Measurements from ENCODE around the gene ACOXL. TPM values are rescaled to one million over a fixed set of nuclear protein-coding genes. Genes with fewer than 3 reads are reported as not detected.

Gene ACOXL
- total RNA-seq, 2 experiments from 2014 or later: 0.20 to 0.96 TPM

GRCh38 chr2:111049792-111050640 lies 317.6 kb downstream of the ACOXL start:
- no peak for DNase-seq
- no peak overlapping the region for H3K4me3 Mint-ChIP-seq

GRCh38 chr2:111050701-111051376 lies 318.5 kb downstream of the ACOXL start:
- ATAC-seq (peak; percentile 20), DNase-seq (no peak)
- Mint-ChIP-seq H3K27ac (peak overlapping the region; percentile 35), H3K4me1 (peaks cover 29% of the 10 kb centered on the region), H3K27me3 (peaks cover 67% of the 10 kb centered on the region), H3K4me3 (no peak overlapping the region), H3K9me3 (ENCODE audit: low read depth) (peaks cover 6% of the 10 kb centered on the region), H3K36me3 (peaks cover 1% of the 10 kb centered on the region)
- CTCF ChIA-PET: no interaction called here

More at GRCh38 chr2:111049792-111050640, 317.6 kb downstream of the ACOXL start:
- Mint-ChIP-seq H3K27me3 (peaks cover 66% of the 10 kb centered on the region), H3K27ac (peak overlapping the region; percentile 16), H3K9me3 (ENCODE audit: low read depth) (peaks cover 6% of the 10 kb centered on the region), H3K4me1 (peaks cover 26% of the 10 kb centered on the region), H3K36me3 (peaks cover 1% of the 10 kb centered on the region)
- ATAC-seq: peak; percentile 51
- CTCF ChIA-PET: no interaction called here

GRCh38 chr2:111052621-111053020 lies 320.2 kb downstream of the ACOXL start:
- ATAC-seq (no peak), DNase-seq (no peak)
- peaks cover 61% of the 10 kb centered on the region for H3K27me3 Mint-ChIP-seq
- H3K4me3 Mint-ChIP-seq: no peak overlapping the region
- H3K27ac Mint-ChIP-seq: no peak overlapping the region
- no peaks in the 10 kb centered on the region for H3K36me3 Mint-ChIP-seq
- CTCF ChIA-PET: no interaction called here
- H3K4me1 Mint-ChIP-seq: peaks cover 29% of the 10 kb centered on the region
- H3K9me3 Mint-ChIP-seq (ENCODE audit: low read depth): no peaks in the 10 kb centered on the region

- DNase-seq (no peak), ATAC-seq (no peak)
- Mint-ChIP-seq H3K27me3 (peaks cover 61% of the 10 kb centered on the region), H3K36me3 (no peaks in the 10 kb centered on the region), H3K9me3 (ENCODE audit: low read depth) (no peaks in the 10 kb centered on the region), H3K27ac (no peak overlapping the region), H3K4me3 (no peak overlapping the region), H3K4me1 (peaks cover 29% of the 10 kb centered on the region)
- CTCF ChIA-PET: no interaction called here
Observed at GRCh38 chr2:111053266-111053665, 320.9 kb downstream of the ACOXL start.

- DNase-seq (no peak), ATAC-seq (no peak)
- Mint-ChIP-seq H3K36me3 (no peaks in the 10 kb centered on the region), H3K27ac (no peak overlapping the region), H3K4me3 (no peak overlapping the region), H3K9me3 (ENCODE audit: low read depth) (no peaks in the 10 kb centered on the region), H3K27me3 (peaks cover 57% of the 10 kb centered on the region), H3K4me1 (peaks cover 29% of the 10 kb centered on the region)
- CTCF ChIA-PET: no interaction called here
Observed at GRCh38 chr2:111053825-111054515, 321.6 kb downstream of the ACOXL start.

GRCh38 chr2:111054791-111055691 lies 322.7 kb downstream of the ACOXL start:
- no peak for DNase-seq

GRCh38 chr2:111055735-111056134 lies 323.4 kb downstream of the ACOXL start:
- Mint-ChIP-seq H3K9me3 (ENCODE audit: low read depth) (peaks cover 1% of the 10 kb centered on the region), H3K4me3 (no peak overlapping the region), H3K27me3 (peaks cover 57% of the 10 kb centered on the region), H3K4me1 (peaks cover 16% of the 10 kb centered on the region), H3K36me3 (peaks cover 4% of the 10 kb centered on the region), H3K27ac (no peak overlapping the region)
- no peak for DNase-seq
- CTCF ChIA-PET: no interaction called here
- ATAC-seq: no peak

More at GRCh38 chr2:111054791-111055691, 322.7 kb downstream of the ACOXL start:
- no peak for ATAC-seq
- CTCF ChIA-PET: no interaction called here
- Mint-ChIP-seq H3K9me3 (ENCODE audit: low read depth) (no peaks in the 10 kb centered on the region), H3K4me1 (peaks cover 22% of the 10 kb centered on the region), H3K4me3 (no peak overlapping the region), H3K27me3 (peaks cover 57% of the 10 kb centered on the region), H3K36me3 (peaks cover 2% of the 10 kb centered on the region), H3K27ac (no peak overlapping the region)

GRCh38 chr2:111057045-111057444 lies 324.7 kb downstream of the ACOXL start:
- peaks cover 3% of the 10 kb centered on the region for H3K9me3 Mint-ChIP-seq (ENCODE audit: low read depth)
- peaks cover 60% of the 10 kb centered on the region for H3K27me3 Mint-ChIP-seq
- H3K4me3 Mint-ChIP-seq: no peak overlapping the region
- CTCF ChIA-PET: no interaction called here
- H3K4me1 Mint-ChIP-seq: peaks cover 7% of the 10 kb centered on the region
- DNase-seq: no peak
- no peak overlapping the region for H3K27ac Mint-ChIP-seq
- ATAC-seq: no peak
- peaks cover 6% of the 10 kb centered on the region for H3K36me3 Mint-ChIP-seq

- DNase-seq (no peak), ATAC-seq (no peak)
- Mint-ChIP-seq H3K4me3 (no peak overlapping the region), H3K27ac (no peak overlapping the region), H3K27me3 (peaks cover 64% of the 10 kb centered on the region), H3K4me1 (peaks cover 7% of the 10 kb centered on the region), H3K36me3 (peaks cover 6% of the 10 kb centered on the region), H3K9me3 (ENCODE audit: low read depth) (peaks cover 3% of the 10 kb centered on the region)
- CTCF ChIA-PET: no interaction called here
Observed at GRCh38 chr2:111057721-111058120, 325.3 kb downstream of the ACOXL start.

- Mint-ChIP-seq H3K36me3 (peaks cover 6% of the 10 kb centered on the region), H3K27me3 (peaks cover 63% of the 10 kb centered on the region), H3K4me3 (no peak overlapping the region), H3K4me1 (peaks cover 7% of the 10 kb centered on the region), H3K27ac (no peak overlapping the region), H3K9me3 (ENCODE audit: low read depth) (peaks cover 3% of the 10 kb centered on the region)
- no peak for DNase-seq
- ATAC-seq: no peak
- CTCF ChIA-PET: no interaction called here
Observed at GRCh38 chr2:111058264-111058663, 325.9 kb downstream of the ACOXL start.

GRCh38 chr2:111061191-111061590 lies 328.8 kb downstream of the ACOXL start:
- Mint-ChIP-seq H3K9me3 (ENCODE audit: low read depth) (peaks cover 3% of the 10 kb centered on the region), H3K4me3 (no peak overlapping the region)
- CTCF ChIA-PET: no interaction called here

GRCh38 chr2:111062417-111062816 lies 330.0 kb downstream of the ACOXL start:
- Mint-ChIP-seq H3K4me3 (no peak overlapping the region), H3K9me3 (ENCODE audit: low read depth) (peaks cover 3% of the 10 kb centered on the region), H3K4me1 (peaks cover 4% of the 10 kb centered on the region), H3K36me3 (peaks cover 6% of the 10 kb centered on the region), H3K27me3 (peaks cover 64% of the 10 kb centered on the region), H3K27ac (no peak overlapping the region)
- no peak for ATAC-seq
- DNase-seq: no peak
- CTCF ChIA-PET: no interaction called here

More at GRCh38 chr2:111061191-111061590, 328.8 kb downstream of the ACOXL start:
- H3K27ac Mint-ChIP-seq: no peak overlapping the region
- no peak for DNase-seq
- H3K27me3 Mint-ChIP-seq: peaks cover 64% of the 10 kb centered on the region
- peaks cover 2% of the 10 kb centered on the region for H3K4me1 Mint-ChIP-seq
- ATAC-seq: no peak
- peaks cover 6% of the 10 kb centered on the region for H3K36me3 Mint-ChIP-seq

Data from activated CD8-positive, alpha-beta memory T cell treated with anti-CD3 and anti-CD28 coated beads, Interleukin-2, amount 10 ng/mL, durations not matched to agents 7 days and 5 days (primary cell).